GM19240 (cell line): ENCODE results near the gene BIVM.
A peak's percentile ranks its signal among the peaks of the same experiment; 100 is the strongest.

Experiments
- DNase-seq: peaks from one replicate; pipeline ENCODE4 v3.0.0; 2011; ENCODE audit warnings: low spot score; ENCODE audit not compliant: insufficient read length

The BIVM gene

GRCh38 chr13:102784483-102784882, 14.4 kb upstream of the BIVM start:
- no peak for DNase-seq

GRCh38 chr13:102788683-102789082, 10.2 kb upstream of the BIVM start:
- DNase-seq, result no peak

DNA sequence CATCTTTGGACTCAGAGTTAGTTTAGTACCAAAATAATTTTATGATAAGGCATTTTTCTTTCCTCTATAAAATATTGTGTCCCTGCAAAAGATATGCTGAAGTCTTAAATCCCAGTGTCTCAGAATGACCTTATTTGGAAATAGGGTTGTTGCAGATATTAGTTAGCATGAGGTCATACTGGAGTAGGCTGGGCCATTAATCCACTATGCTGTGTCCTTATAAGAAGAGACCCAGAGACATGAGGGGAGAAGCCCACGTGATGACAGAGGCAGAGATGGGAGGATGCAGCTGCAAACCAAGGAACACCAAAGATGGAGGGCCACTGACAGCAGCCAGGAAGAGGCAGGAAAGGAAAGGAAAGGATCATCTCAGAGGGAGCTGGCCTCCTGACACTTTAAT, 6.5 kb upstream of the BIVM start:
- DNase-seq, result no peak

DNA sequence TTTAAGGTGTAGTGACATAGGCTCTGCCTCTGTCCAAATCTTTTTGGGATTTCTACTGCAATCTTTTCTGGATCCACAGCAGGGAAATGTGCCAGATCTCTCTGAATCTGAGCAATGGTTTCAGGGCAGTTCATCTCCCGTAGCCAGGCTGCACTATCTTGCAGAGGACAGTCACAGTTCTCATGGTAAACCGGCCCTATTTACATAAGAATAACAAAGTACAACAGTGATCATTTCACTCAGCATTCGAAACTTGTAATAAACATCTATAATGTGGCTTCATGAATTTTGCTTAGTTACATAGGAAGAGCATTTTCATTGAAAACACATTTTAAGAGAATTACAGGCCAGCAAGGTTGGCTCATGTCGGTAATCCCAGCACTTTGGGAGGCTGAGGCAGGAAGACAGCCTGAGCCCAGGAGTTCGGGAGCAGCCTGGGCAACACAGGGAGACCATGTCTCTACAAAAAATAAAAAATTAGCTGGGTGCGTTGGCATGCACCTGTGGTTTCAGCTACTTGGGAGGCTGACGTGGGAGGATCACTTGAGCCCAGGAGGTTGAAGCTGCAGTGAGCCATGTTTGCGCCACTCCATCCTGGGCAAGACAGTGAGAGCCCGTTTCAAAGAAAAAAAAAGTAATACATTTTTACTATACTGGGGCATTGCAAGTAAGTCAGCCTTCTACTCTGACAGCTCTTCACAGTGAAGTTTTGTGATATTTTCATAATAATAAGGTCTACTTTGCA, 5.1 kb upstream of the BIVM start:
- no peak for DNase-seq

- no peak for DNase-seq
These were observed 666 bp downstream of the BIVM start for GRCh38 chr13:102799426-102800144.

GRCh38 chr13:102800145-102801041, 1.5 kb downstream of the BIVM start:
- peak; percentile 67 for DNase-seq

GRCh38 chr13:102805680-102806079, 6.8 kb downstream of the BIVM start:
- no peak for DNase-seq

DNA sequence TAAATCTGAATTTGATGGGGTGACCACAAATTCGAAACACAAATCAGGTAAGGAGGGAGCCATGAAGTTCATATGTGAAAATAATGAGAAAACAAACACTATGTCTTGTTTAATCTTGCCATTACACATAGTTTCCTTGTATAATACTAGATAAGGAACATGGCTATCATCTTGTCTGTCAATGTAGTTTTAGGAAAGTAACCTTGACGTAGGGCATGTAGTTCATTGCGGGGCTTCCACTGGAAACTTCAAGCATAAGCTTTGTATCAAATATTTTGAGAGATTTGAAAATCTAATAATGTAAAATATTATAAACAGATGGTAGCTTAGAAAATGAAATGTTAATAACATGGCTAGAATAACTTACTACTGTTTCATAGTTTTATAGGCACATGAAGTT, 8.8 kb downstream of the BIVM start:
- DNase-seq, result no peak

DNA sequence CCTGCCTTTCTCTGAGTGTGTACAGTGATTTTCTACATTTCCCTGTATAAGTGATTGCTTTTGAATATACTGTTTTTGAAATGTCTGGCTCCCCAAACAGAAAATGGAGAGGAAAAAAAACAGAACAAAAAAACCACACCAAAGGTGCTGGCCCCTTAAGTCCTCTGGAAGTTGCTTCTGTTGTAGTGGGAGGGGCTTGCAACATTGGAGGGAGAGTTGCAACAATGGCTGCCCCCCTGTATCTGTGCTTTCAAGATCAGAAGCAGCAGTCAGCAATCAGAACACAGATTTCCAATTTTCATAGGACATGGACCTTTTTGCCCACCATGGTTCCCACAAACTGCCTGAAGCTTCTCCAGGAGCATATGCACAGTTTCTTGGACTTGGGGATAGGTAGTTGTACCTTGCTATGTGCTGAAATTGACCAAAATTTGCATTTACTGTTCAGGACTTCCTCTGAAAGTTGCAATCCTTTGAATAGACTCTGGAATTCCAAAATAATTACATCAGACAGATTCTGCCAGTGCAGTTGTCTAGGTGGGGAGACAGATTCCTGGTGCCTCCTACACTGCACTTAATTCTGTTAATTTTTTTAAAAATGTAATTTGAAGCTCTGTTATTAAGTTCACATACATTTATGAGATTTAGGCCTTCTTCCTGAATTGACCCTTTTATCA, 13.8 kb downstream of the BIVM start:
- DNase-seq, result no peak

DNA sequence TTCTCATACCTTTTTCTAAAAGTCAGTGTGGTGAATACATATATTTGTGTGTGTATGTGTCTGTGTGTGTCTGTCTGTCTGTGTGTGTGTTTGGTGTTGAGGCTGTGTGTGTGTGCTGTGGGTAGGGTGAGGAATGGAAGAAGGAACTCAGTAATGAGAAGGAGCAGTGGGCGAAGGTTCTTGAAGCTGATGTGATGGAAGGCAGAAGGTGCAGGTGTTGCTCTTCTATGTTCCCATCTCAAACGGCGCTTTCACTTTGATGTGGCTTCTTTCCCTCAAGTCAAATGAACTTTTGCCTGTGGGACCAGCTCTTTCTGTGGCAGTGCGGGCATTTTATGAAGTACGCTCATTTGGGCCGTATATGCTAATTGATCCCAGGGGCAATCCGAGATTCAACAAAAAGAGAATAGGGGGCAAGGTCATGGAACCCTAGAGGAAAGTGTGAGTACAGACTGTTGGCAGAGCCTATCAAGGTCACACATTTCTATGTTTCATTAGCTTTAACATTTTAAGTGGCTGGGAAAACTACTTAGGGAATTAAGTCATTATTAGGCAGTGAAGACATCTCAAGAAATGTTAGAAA, 15.2 kb downstream of the BIVM start:
- no peak for DNase-seq

DNA sequence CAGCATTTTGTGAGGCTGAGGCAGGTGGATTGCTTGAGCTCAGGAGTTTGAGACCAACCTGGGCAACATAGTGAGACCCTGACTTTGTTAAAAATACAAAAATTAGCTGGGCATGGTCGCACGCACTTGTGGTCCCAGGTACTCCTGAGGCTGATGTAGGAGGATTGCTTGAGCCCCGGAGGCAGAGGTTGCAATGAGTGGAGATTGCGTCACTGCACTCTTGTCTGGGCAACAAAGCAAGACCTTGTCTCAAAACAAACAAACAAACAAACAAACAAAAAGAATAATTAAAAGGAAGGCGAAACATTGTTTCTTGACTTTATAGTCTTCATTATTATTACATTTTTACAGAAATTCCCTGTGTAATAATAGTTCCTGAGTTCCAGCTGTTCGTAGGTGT, 15.9 kb downstream of the BIVM start:
- DNase-seq, result no peak

- DNase-seq, result no peak
These were observed 16.9 kb downstream of the BIVM start for GRCh38 chr13:102815788-102816187.

- DNase-seq, result no peak
These were observed 17.8 kb downstream of the BIVM start for GRCh38 chr13:102816708-102817107.

GRCh38 chr13:102817241-102817640, 18.3 kb downstream of the BIVM start:
- DNase-seq, result no peak

DNA sequence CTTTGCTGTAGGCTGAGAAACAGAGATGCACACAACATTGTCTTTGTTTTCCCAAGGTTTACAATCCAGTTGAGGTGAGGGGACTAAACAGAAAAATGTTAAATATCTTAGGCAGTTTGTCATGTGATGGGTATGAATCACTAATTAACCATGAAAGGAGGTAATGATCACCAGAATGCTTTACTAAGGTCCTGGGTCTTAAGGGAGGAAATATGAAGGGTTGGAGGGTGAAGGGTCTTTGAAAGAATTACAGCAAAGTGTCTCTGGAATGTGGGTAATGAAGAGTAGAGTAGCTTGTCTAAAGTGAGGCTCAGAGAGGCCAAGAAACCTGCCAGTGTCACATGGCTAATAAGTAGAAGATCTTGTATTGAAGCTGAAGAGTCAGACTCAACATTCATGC, 19.0 kb downstream of the BIVM start:
- no peak for DNase-seq

DNA sequence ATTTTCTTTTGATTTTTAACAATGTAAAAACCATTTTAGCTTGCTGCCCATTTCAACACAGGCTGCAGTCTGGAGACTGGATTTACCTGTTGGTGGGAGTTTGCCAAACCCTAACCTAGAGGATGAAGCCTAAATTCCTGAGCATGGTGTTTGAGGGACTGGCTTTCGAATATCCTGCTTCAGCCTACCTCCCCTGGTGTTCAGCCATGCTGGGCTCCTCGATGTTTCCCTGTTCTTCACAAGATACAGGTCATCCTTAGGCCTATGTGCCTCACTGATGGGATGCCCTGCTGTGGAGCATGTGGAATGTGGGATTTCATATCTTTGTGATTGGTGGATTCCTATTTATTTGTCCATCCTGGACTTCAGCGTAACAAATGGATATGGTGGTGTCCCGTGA, 26.5 kb downstream of the BIVM start:
- DNase-seq, result no peak

- DNase-seq, result no peak
These were observed 27.2 kb downstream of the BIVM start for GRCh38 chr13:102825921-102826706.

DNA sequence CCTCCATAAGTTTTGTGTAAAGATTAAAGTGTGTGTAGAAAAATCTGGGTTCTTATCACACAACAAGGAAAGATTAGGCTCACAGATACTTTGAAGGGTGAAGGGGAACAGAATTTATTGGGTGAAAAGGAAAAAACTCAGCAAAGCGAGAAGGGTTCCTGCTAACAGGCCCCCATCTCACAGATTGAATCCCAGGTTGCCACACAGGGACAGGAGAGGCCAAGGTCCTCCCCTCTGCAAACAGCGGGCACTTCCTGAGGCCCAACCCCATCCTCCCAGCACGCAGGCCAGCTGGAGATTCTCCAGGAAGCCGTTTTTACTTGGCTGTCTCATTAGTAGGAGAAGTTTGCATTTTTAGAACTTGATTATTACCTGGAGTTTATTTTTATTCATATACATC, 31.7 kb downstream of the BIVM start:
- DNase-seq, result no peak

GRCh38 chr13:102836471-102836870, 37.6 kb downstream of the BIVM start:
- DNase-seq, result no peak

DNA sequence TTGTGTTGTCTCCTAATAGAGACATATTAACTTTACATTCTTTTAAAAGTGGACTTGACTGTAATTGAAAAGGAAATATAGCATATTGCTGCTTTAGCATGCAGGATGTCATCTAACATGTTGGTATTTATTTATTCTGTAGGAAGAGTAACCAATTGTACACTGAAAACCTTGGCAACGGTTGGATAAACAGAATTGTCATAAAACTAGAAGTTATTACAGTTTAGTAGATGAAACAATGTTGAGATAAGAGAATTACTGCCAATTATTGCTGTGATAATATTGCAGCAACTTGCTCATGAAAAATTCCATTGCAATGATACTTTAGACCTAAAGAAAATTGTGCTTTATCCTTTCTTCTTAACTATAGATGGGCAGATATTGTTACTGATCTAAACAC, 39.4 kb downstream of the BIVM start:
- DNase-seq, result no peak
